ENCODE measurements around the gene MCF2L.
"Not testable (repeated sequence)": the region's sequence is repeated elsewhere in the genome, so short reads cannot be mapped to it uniquely, and the experiment has no call there.

MCF2L gene

DNA sequence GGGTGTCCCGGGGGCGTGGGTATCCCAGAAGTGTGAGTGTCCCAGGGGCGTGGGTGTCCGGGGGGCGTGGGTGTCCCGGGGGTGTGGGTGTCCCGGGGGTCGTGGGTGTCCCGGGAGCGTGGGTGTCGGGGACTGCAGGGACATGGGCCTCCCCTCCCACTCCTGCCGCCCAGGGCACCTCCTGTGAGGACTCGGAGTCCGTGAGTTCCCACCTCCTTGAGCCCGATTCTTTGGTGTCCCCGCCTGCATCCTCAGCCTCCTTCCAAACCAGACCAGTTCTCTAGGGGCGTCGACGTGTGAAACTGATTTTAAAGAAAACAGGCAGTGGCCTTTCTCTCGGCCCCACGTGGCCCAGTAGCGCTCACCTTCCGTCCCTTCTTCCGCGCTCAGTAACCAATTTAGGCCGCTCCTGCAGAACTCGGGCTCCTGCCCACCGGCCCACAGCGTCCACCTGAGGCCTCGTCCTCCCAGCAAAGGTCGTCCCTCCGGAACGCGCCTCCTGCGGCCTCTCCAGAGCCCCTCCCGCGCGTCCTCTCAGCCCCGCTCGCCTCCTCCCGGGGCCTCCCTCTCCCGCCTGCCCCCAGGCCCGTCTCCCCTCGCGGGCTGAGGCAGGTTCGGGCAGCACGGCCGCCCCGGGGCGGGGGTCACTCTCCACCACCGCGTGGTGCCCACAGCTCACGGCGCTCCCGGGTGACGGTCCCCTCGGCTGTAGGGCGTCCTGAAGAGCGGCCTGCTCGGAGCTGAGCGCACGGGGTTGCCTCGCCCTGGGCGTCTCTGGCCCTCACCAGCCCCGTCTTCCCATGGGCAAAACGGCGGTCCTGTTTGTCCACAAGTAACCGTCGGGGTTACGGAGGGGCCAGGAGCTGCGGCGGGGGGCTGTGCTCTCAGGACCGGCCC, 140.4 kb downstream of the MCF2L start:
- no peak for DNase-seq (ENCODE audit: low spot score)

DNA sequence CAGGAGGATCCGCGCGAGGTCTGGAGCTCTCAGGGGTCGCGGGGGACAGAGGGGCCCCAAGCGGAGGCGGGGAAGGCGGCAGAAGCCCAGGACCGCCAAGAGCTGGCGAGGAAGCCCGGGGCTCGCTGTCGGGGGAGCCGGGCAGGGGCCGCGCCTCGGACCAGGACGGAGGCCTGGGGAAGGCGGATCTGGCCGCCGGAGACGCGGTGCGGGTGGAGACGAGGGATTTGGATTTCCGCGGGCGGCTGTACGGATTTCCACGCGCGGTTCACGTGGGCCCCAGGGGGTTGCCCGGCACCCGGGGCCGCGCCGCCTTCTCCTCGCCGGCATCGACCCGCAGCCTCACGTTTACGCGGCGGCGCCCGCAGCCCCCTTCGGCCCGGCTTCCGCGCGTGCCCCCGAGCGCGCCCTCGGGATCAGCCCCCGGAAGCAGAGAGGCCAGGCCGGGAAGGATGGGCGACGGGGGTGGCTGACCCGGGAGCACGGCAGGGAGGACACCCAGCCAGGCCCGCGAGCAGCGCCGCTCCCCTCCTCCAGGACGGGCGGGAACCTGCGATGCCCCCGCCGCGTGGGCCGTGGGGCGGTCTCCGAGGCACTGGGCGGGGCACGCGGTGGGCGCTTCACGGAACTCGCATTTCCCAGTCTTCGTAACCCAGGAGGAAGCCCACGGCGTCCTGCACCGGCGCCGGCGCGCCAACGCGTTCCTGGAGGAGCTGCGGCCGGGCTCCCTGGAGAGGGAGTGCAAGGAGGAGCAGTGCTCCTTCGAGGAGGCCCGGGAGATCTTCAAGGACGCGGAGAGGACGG, 141.2 kb downstream of the MCF2L start:
- DNase-seq (ENCODE audit: low spot score): no peak

GRCh38 chr13:113110852-113111315, 141.9 kb downstream of the MCF2L start:
- no peak for DNase-seq (ENCODE audit: low spot score)

GRCh38 chr13:113111821-113112220, 142.8 kb downstream of the MCF2L start:
- DNase-seq (ENCODE audit: low spot score): not testable (repeated sequence)

DNA sequence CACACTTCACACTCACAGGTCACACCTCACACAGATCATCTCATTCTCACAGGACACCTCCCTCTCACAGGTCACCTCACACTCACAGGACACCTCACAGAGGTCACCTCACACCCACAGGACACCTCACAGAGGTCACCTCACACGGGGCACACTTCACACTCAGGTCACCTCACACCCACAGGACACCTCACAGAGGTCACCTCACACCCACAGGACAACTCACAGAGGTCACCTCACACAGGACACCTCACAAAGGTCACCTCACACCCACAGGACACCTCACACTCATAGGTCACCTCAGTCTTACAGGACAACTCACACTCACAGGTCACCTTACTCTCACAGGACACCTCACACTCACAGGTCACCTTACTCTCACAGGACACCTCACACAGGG, 143.5 kb downstream of the MCF2L start:
- not testable (repeated sequence) for DNase-seq (ENCODE audit: low spot score)

GRCh38 chr13:113112893-113113845, 144.2 kb downstream of the MCF2L start:
- no peak for DNase-seq (ENCODE audit: low spot score)

GRCh38 chr13:113113846-113114271, 144.8 kb downstream of the MCF2L start:
- DNase-seq (ENCODE audit: low spot score): no peak

DNA sequence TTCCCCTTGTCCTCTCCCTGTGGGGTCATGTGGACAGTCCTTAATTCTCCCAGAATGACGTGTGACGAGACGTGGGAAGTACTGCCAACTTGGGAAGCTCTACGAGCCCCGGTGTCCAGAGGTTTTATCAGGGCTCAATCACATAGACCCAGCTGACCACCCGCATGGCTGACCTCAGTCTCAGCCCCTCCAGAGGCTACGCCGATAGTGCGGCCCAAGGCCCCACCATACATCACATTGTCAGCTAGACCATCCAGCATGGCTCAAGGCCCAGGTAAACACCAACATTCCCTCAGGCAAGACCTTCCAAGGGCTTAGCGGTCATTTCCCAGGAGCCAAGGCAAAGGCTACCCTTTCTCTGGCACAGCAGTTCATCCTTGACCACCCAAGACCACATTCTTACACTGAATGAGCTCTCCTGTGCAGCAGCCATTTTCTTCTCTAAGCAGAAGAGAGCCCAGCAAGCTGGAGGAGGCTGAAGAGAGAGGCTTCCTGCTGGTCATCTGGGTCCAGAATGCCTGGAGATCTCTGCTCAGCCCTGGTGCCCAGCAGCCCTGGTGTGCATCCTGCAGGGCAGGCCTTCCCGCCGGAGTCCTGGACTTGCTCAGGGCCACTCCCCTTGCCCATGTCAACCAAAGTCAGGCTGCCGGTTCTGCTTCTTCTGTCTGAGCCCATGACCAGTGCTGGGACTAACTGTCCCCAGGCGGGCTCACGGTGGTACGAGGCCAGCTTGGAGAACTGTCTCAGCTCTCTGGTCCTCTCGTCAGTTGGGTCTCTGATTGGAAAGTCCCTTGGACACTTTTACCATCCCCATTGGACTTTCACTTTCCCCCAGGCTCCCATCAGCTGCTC, 145.7 kb downstream of the MCF2L start:
- DNase-seq (ENCODE audit: low spot score): no peak

DNA sequence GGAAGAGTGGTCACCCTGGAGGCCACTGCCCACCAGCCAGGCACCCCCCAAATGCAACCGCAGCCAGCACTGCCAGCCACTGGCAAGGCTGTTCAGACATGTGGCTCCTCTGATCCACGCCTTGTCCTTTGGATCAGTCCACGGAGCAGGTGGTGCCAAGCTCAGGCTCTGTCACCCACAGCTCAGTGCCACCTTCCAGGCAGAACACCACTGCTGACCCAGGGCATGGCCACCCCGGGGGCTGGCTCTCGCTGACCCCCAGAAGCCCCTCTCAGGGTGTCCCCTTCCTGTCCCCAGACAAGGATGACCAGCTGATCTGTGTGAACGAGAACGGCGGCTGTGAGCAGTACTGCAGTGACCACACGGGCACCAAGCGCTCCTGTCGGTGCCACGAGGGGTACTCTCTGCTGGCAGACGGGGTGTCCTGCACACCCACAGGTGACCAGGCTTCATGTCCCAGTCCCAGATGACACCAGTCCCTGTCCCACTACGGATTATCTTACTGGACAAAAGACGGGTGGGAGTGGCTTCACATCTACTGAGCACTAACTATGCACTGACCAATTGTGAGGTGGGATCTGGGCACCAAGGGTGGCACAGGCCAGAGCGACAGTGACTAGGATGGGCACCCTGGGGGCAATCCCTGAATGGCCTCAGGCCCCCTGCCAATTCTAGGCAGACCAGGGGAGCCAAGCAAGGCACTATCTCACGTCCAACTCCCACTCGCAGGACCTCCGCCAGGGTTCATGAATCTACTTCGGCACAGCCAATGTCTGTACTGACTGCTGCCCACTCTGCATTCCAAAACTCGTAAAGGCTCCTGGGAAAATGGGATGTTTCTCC, 146.6 kb downstream of the MCF2L start:
- DNase-seq (ENCODE audit: low spot score): no peak

DNA sequence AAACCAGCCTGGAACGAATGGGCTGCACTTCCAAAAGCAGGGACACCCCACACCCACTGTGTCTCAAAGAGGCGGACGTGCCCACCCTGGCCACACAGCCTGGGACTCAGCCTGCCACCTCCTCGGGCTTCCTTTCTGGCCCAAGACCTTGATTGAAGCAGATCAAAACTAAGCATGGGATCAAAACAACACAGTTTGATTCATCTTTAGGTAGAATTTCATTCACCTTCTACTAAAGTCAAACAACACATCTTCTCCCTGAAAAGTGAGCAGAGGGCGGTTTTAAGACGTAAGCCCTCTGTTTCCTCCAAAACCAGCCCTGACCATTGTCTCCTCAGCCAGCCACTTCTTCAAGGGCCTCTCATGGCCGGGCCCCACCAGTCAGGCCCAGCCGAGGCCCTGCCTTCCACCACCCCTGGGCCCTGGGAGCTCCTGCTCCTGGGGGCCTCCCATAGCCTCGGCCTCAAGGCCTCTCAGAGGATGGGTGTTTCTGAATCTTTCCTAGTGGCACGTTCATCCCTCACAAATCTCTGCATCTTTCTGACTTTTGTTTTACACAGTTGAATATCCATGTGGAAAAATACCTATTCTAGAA, 147.3 kb downstream of the MCF2L start:
- no peak for DNase-seq (ENCODE audit: low spot score)

DNA sequence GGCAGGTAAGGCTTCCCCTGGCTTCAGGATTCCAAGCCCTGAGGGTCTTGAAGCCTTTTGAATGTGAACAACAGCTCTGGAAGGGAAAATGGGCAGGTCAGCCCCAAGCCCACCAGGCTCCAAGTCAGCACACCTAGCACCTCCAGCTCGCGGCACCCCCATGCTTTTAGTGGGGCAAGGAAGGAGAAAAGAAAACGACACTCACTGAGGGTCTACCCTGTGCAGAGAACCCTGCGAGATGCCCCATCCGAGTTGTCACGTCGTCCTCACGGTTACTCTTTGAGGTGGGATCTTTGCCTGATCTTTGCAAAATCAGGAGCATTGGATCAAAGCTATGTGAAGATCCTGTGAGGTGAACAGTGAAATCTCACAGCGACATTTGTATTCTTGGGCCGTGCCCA, 147.9 kb downstream of the MCF2L start:
- no peak for DNase-seq (ENCODE audit: low spot score)

DNA sequence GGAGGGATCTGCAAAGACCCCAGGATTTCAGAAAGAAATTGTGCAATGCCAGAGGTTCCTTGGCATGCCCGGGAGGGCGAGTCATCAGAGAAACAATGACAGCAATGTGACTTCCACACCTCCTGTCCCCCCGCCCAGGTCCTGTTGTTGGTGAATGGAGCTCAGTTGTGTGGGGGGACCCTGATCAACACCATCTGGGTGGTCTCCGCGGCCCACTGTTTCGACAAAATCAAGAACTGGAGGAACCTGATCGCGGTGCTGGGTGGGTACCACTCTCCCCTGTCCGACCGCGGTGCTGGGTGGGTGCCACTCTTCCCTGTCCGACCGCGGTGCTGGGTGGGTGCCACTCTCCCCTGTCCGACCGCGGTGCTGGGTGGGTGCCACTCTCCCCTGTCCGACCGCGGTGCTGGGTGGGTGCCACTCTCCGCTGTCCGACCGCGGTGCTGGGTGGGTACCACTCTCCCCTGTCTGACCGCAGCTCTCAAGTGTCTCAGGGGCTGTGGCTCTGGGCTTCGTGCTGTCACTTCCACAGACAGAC, 148.4 kb downstream of the MCF2L start:
- no peak for DNase-seq (ENCODE audit: low spot score)

DNA sequence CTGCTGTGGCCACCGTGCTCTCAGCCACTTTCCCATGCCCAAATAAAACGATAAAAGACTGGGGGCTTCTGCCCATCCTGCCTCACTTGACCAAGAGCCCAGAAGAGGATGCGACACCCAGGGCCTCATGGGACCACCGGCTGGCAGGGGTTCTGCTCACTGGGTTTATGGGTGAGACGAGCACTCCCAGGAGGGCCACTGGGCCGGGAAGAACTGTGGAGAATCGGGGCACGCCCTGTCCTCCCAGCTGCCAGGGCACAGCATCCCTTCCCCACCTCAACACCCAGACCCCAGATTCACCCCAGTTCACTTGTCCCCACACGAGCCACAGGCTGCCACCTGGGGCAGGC, 148.9 kb downstream of the MCF2L start:
- DNase-seq (ENCODE audit: low spot score): no peak

GRCh38 chr13:113118261-113119021, 149.4 kb downstream of the MCF2L start:
- no peak for DNase-seq (ENCODE audit: low spot score)

- DNase-seq (ENCODE audit: low spot score): no peak
Observed at GRCh38 chr13:113119166-113119821, 150.3 kb downstream of the MCF2L start.

DNA sequence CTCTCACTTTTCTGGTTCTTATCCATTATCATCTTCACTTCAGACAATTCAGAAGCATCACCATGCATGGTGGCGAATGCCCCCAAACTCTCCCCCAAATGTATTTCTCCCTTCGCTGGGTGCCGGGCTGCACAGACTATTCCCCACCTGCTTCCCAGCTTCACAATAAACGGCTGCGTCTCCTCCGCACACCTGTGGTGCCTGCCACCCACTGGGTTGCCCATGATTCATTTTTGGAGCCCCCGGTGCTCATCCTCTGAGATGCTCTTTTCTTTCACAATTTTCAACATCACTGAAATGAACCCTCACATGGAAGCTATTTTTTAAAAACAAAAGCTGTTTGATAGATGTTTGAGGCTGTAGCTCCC, 150.8 kb downstream of the MCF2L start:
- DNase-seq (ENCODE audit: low spot score): no peak

GRCh38 chr13:113120300-113121182, 151.5 kb downstream of the MCF2L start:
- no peak for DNase-seq (ENCODE audit: low spot score)
